Gastrocnemius medialis (tissue), 4 donors: ENCODE measurements around the gene PFKFB4. TPM values are rescaled to one million over a fixed set of nuclear protein-coding genes. Genes with fewer than 3 reads are reported as not detected.
"Not testable (repeated sequence)": the region's sequence is repeated elsewhere in the genome, so short reads cannot be mapped to it uniquely, and the experiment has no call there.

Experiments used
- ATAC-seq, 2 donors: fragments of 150-250 bp; one replicate each; pipeline ENCODE4 v1.9.1; 2016
- DNase-seq, 2 donors: peaks; one replicate each; pipeline ENCODE4 v3.0.0-alpha.2; 2019
- H3K27ac ChIP-seq, 4 donors: fragments of 200-600 bp; sonication (generic); 1 replicate in 1 of 4; 2 replicates in 3 of 4; pipeline ENCODE4 v1.5.1; 2016 to 2018; ENCODE audit warnings: mild to moderate bottlenecking in 2 of 4, moderate library complexity in 1 of 4
- H3K27me3 ChIP-seq, 3 donors: fragments of 200-600 bp; sonication (generic) in 2 of 3; 1 replicate in 1 of 3; 2 replicates in 2 of 3; pipeline versions ENCODE4 v1.5.1 to v1.6.0; 2016 to 2019; ENCODE audit warnings: mild to moderate bottlenecking in 1 of 3, moderate library complexity in 1 of 3
- H3K36me3 ChIP-seq, 2 donors: fragments of 200-600 bp; sonication (generic) in 1 of 2; one replicate each; pipeline ENCODE4 v1.5.1; 2017 to 2018
- H3K4me1 ChIP-seq, 2 donors: fragments of 200-600 bp; sonication (generic) in 1 of 2; one replicate each; pipeline ENCODE4 v1.5.1; 2016 to 2017; ENCODE audit warnings: mild to moderate bottlenecking in 2 of 2
- H3K4me3 ChIP-seq, 4 donors: fragments of 200-600 bp; sonication (generic) in 3 of 4; 1 replicate in 1 of 4; 2 replicates in 3 of 4; pipeline ENCODE4 v1.5.1; 2016 to 2019; ENCODE audit warnings: mild to moderate bottlenecking in 2 of 4
- H3K9me3 ChIP-seq, 3 donors: fragments of 200-600 bp; sonication (generic) in 2 of 3; 1 replicate in 1 of 3; 2 replicates in 2 of 3; pipeline ENCODE4 v1.5.1; 2016 to 2019
- POLR2A ChIP-seq, 2 donors: fragments of 450-650 bp; IDR thresholded peaks; one replicate each; pipeline ENCODE4 v1.6.1; 2017; ENCODE audit warnings: antibody characterized with exemption in 2 of 2, mild to moderate bottlenecking in 2 of 2, moderate library complexity in 2 of 2
- in situ Hi-C, 4 donors: fragments of 200-750 bp; cut with MboI; loops; one replicate each; pipeline versions ENCODE4 v1.15.0 to v1.8.0; 2017; ENCODE audit warnings: low sequenced_read_pairs in 4 of 4
- intact Hi-C: fragments of 100-400 bp; cut with DNase I; formaldehyde crosslinking; loops from one replicate; pipeline ENCODE4 v1.15.1; 2023; ENCODE audit warnings: low total_unique reads
- total RNA-seq, 4 donors: library from RNA; depleted of rRNA; stranded (reverse); fragments of >200 nt; gene quantifications; one replicate each; pipeline versions ENCODE4 v1.1.0 to v1.2.3, GENCODE V29; 2016
- TF ChIP-seq, protein P1 (sequence below), 5 experiments: fragments of 450-650 bp in 3 of 5; fragments of 200-600 bp in 2 of 5; sonication (generic) in 2 of 5; IDR thresholded peaks in 4 of 5; conservative IDR thresholded peaks in 1 of 5; 1 replicate in 4 of 5; 2 replicates in 1 of 5; pipeline ENCODE4 v1.5.1; 2016 to 2019; ENCODE audit warnings: antibody characterized with exemption in 5 of 5, mild to moderate bottlenecking in 3 of 5, moderate library complexity in 3 of 5

PFKFB4 gene
- total RNA-seq, 4 donors from 2014 or later: 0.87 to 2.6 (median 1.7) TPM

DNA sequence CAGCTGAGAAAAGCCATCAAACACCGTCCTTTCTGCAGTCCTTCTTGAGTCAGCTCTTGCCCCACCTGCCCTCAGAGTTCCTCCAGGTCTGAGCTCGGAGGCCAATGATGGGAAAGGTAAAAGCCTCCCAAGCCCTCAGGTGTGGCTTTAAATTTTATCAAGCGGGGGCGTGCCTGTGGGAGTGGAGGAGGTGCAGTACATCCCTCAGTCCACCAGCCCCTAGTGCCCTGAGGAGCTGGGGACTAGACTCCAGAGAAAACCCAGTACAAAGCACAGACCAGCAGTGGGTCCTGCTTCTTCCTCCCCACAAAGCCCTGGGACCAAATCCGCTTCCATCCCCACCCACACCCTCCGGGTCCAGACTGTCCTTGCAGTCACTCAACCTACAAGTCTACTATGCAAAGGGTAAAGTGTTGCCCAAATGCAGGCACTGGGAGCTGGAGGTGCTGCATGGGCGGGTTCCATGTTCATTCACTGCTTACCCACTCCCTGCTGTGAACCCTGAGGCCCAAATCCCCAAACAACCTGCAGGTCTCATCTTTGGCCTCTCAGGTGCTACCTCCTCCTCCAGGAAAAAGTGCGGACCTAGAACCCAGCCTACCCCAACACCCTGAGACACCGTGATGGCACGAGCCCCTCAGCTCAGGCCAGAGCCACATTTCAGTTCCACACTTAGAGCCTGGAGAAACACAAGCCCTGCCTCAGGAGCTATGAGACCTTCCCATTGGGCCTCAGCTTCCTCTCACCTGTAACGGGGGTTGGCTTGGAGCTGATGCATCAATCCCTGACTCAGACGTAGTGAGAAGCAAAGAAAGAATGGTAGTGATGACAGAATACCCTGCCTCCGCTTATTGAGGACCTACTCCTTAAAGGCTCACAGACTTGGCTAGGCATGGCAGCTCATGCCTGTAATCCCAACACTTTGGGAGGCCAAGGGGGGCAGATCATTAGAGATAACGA, 2.4 kb downstream of the PFKFB4 start:
- Histone ChIP-seq H3K9me3 (no peaks in the 10 kb centered on the region), H3K27me3 (no peaks in the 10 kb centered on the region), H3K27ac (no peak overlapping the region), H3K4me3 (no peak overlapping the region), H3K36me3 (no peaks in the 10 kb centered on the region), H3K4me1 (peaks cover 15 to 20% of the 10 kb centered on the region in 2 donors)
- ATAC-seq: no peak
- in situ Hi-C loops (no loop called here), intact Hi-C loops (no loop called here)
- TF ChIP-seq, protein P1, sequence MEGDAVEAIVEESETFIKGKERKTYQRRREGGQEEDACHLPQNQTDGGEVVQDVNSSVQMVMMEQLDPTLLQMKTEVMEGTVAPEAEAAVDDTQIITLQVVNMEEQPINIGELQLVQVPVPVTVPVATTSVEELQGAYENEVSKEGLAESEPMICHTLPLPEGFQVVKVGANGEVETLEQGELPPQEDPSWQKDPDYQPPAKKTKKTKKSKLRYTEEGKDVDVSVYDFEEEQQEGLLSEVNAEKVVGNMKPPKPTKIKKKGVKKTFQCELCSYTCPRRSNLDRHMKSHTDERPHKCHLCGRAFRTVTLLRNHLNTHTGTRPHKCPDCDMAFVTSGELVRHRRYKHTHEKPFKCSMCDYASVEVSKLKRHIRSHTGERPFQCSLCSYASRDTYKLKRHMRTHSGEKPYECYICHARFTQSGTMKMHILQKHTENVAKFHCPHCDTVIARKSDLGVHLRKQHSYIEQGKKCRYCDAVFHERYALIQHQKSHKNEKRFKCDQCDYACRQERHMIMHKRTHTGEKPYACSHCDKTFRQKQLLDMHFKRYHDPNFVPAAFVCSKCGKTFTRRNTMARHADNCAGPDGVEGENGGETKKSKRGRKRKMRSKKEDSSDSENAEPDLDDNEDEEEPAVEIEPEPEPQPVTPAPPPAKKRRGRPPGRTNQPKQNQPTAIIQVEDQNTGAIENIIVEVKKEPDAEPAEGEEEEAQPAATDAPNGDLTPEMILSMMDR (IDR thresholded peaks at IDR 0.05 in 4 of 5, conservative IDR thresholded peaks at IDR 0.05 in 1 of 5): no peak
- TF ChIP-seq POLR2A (IDR thresholded peaks at IDR 0.05): no peak
- no peak for DNase-seq

- in situ Hi-C loops: no loop called here
- H3K27ac ChIP-seq: no peak overlapping the region
- DNase-seq: no peak
- peaks cover 11 to 12% of the 10 kb centered on the region in 2 donors for H3K4me1 ChIP-seq
- no peaks in the 10 kb centered on the region for H3K27me3 ChIP-seq
- intact Hi-C loops: no loop called here
- TF ChIP-seq, protein P1 (IDR thresholded peaks at IDR 0.05 in 4 of 5, conservative IDR thresholded peaks at IDR 0.05 in 1 of 5): no peak
- TF ChIP-seq POLR2A (IDR thresholded peaks at IDR 0.05): no peak
- no peaks in the 10 kb centered on the region for H3K9me3 ChIP-seq
- no peak for ATAC-seq
- no peaks in the 10 kb centered on the region for H3K36me3 ChIP-seq
- H3K4me3 ChIP-seq: no peak overlapping the region
Measured at GRCh38 chr3:48553361-48553760, 3.2 kb downstream of the PFKFB4 start.

DNA sequence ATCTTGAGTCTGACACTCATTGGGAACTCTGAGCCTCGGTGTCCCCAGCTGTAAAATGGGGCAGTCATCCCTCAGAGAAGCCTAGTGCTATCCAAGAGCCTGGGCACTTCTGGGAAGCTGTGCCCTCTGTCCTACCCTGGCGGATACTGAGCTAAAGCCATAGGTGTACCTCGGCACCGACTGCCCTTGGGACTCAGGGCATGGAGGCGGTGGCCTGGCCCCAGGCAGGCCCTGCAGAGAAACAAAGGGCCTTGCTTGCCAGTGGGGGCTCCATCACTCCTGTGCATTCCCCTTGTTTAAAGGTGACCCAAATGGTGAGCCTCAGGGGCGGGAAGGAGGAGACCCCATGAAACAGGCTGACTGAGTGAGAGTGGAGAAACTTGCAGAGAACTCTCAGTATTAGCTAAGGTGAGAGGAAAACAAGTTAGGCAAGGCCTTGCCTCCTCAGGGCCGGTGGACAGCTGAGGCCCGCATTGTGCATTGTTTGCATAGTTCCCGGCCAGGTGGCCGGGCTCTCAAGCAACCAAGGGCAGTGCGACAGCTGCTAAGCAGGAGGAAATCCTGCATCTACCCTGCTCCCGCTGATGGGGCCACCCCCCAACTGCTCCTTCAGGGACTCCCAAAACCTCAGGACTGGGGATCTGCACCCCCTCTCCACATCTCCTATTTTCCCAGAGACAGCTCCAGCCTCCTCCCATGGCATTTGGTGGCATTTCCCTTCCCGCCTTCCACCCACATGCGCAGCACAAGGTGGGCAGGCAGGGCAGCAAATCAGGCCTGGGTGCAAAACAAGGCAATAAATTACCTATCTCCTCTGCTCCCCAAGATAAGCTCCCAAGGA, 4.3 kb downstream of the PFKFB4 start:
- H3K27ac ChIP-seq: no peak overlapping the region
- no peak for ATAC-seq
- TF ChIP-seq, protein P1 (IDR thresholded peaks at IDR 0.05 in 4 of 5, conservative IDR thresholded peaks at IDR 0.05 in 1 of 5): no peak
- no peak for TF ChIP-seq POLR2A (IDR thresholded peaks at IDR 0.05)
- intact Hi-C loops (no loop called here), in situ Hi-C loops (no loop called here)
- H3K9me3 ChIP-seq: no peaks in the 10 kb centered on the region
- H3K27me3 ChIP-seq: no peaks in the 10 kb centered on the region
- H3K4me3 ChIP-seq: no peak overlapping the region
- H3K36me3 ChIP-seq: no peaks in the 10 kb centered on the region
- DNase-seq: no peak
- H3K4me1 ChIP-seq: peaks cover 3% of the 10 kb centered on the region in 2 donors

DNA sequence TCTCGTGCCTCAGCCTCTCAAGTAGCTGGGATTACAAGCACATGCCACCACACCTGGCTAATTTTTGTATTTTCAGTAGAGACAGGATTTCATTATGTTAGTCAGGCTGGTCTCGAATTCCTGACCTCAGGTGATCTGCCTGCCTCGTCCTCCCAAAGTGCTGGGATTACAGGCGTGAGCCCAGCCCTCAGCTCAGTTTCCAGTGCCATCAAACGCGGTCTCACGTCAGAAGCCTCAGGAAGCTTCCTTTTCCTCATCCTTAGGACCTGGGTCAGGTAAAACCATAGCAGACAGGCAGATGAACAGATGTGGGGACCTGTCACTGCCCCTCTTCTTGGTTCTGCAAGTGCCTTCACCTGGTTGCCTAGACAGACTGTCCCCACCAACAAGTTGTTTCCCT, 5.0 kb downstream of the PFKFB4 start:
- H3K9me3 ChIP-seq, H3K36me3 ChIP-seq, ATAC-seq, H3K4me3 ChIP-seq, H3K27ac ChIP-seq, H3K27me3 ChIP-seq, DNase-seq, in situ Hi-C loops, intact Hi-C loops, H3K4me1 ChIP-seq: not testable (repeated sequence)
